Pericardium fibroblast (primary cell): ENCODE data around the gene AP4M1. TPM values are rescaled to one million over a fixed set of nuclear protein-coding genes. Genes with fewer than 3 reads are reported as not detected.

Experiments
- total RNA-seq: library from RNA; depleted of rRNA; stranded (reverse); fragments of >200 nt; gene quantifications from 2 replicates; pipeline ENCODE4 v1.2.3, GENCODE V29; 2015

Gene AP4M1
- total RNA-seq: 17.5 and 18.7 TPM in 2 replicates

GRCh38 chr7:100101016-100101862 lies at the start of gene AP4M1, which contains the start of gene MCM7:
Gene AP4M1, plus strand, starts transcription at chr7:100101643. Its CDS starts 72 bp downstream, at chr7:100101715.
Gene MCM7, minus strand, starts transcription at chr7:100101397. Its CDS starts 103 bp downstream, at chr7:100101294.

GRCh38 chr7:100081535-100082102 lies 19.8 kb upstream of the AP4M1 start, which contains the start of gene ZNF3:
Gene ZNF3, minus strand, starts transcription at chr7:100081723. Its CDS starts 4,366 bp downstream, at chr7:100077357.

GRCh38 chr7:100088621-100089457 lies 12.6 kb upstream of the AP4M1 start, which contains the start of gene COPS6:
Gene COPS6, plus strand, starts transcription at chr7:100088969. Its CDS starts 22 bp downstream, at chr7:100088991.

GRCh38 chr7:100119072-100119969 lies 17.9 kb downstream of the AP4M1 start, which contains the start of the genes CNPY4 and TAF6:
Gene CNPY4, plus strand, starts transcription at chr7:100119634. Its CDS starts 111 bp downstream, at chr7:100119745.
Gene TAF6, minus strand, starts transcription at chr7:100119358. Its CDS starts 5,149 bp downstream, at chr7:100114209.

GRCh38 chr7:100126931-100127865 lies 25.8 kb downstream of the AP4M1 start, which contains the start of gene MBLAC1:
Gene MBLAC1, plus strand, starts transcription at chr7:100126967. Its CDS starts 429 bp downstream, at chr7:100127396.

GRCh38 chr7:100148559-100149328 lies 47.3 kb downstream of the AP4M1 start, which contains the start of gene LAMTOR4:
Gene LAMTOR4, plus strand, starts transcription at chr7:100148918. Its CDS starts 55 bp downstream, at chr7:100148973.

Other genes starting within 250 kb of the AP4M1 start
- gene OR2AE1, start 224.6 kb upstream of the AP4M1 start, total RNA-seq: not detected in 2 replicates
- gene TRIM4, start 182.1 kb upstream of the AP4M1 start, total RNA-seq: 30.2 and 40.9 TPM in 2 replicates
- not detected in 2 replicates for gene GJC3, start 172.0 kb upstream of the AP4M1 start, total RNA-seq
- 0.09 and 4.1 TPM in 2 replicates for gene AZGP1, start 125.6 kb upstream of the AP4M1 start, total RNA-seq
- gene ZKSCAN1, start 86.0 kb upstream of the AP4M1 start, total RNA-seq: 16.1 and 22.1 TPM in 2 replicates
- 11.3 and 19.2 TPM in 2 replicates for gene ZSCAN21, start 51.9 kb upstream of the AP4M1 start, total RNA-seq
- 12.5 and 12.9 TPM in 2 replicates for gene ZNF3, start 19.9 kb upstream of the AP4M1 start, total RNA-seq
- 55.5 and 58.3 TPM in 2 replicates for gene COPS6, start 12.7 kb upstream of the AP4M1 start, total RNA-seq
- gene MCM7, start 246 bp upstream of the AP4M1 start, total RNA-seq: 14.5 and 19.7 TPM in 2 replicates
- 40.3 and 63.7 TPM in 2 replicates for gene TAF6, start 17.7 kb downstream of the AP4M1 start, total RNA-seq
- 25.0 and 28.7 TPM in 2 replicates for gene CNPY4, start 18.0 kb downstream of the AP4M1 start, total RNA-seq
- gene MBLAC1, start 25.3 kb downstream of the AP4M1 start, total RNA-seq: 3.1 and 3.2 TPM in 2 replicates
- 143 and 196 TPM in 2 replicates for gene LAMTOR4, start 47.3 kb downstream of the AP4M1 start, total RNA-seq
- gene TRAPPC14, start 57.1 kb downstream of the AP4M1 start, total RNA-seq: 4.2 and 10.3 TPM in 2 replicates
- 2.0 and 4.5 TPM in 2 replicates for gene GAL3ST4, start 67.0 kb downstream of the AP4M1 start, total RNA-seq
- gene GPC2, start 75.7 kb downstream of the AP4M1 start, total RNA-seq: 0.23 and 5.0 TPM in 2 replicates
- gene STAG3, start 76.3 kb downstream of the AP4M1 start, total RNA-seq: 0.17 and 0.23 TPM in 2 replicates
- not detected in 2 replicates for gene PVRIG, start 118.3 kb downstream of the AP4M1 start, total RNA-seq
- gene SPDYE3, start 206.1 kb downstream of the AP4M1 start, total RNA-seq: not detected in 2 replicates